Putamen (tissue), 1 donor: ENCODE measurements around the gene MSN.

Source experiments
- DNase-seq: peaks from one replicate; pipeline ENCODE4 v3.0.0-alpha.2; 2016; ENCODE audit warnings: low spot score

The MSN gene

DNA sequence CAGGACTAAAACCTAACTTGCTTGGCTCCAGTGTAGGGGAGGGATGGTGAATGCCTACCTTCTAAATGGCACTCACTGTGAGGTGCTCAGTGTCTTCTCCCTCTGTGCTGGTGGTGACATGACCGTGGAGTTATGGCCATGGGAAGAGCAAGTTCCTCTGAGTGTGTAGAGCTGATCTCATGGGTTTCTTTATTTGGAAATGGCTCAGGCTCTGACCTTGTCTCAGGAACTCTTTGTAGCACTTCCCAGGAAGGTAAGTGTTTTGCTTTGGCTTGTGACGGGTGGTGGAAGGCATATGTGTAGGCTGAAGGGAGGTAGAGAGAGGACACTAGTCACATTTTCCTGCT lies 6.4 kb downstream of the MSN start:
- DNase-seq, result no peak

GRCh38 chrX:65674204-65674893 lies 6.9 kb downstream of the MSN start:
- no peak for DNase-seq

DNA sequence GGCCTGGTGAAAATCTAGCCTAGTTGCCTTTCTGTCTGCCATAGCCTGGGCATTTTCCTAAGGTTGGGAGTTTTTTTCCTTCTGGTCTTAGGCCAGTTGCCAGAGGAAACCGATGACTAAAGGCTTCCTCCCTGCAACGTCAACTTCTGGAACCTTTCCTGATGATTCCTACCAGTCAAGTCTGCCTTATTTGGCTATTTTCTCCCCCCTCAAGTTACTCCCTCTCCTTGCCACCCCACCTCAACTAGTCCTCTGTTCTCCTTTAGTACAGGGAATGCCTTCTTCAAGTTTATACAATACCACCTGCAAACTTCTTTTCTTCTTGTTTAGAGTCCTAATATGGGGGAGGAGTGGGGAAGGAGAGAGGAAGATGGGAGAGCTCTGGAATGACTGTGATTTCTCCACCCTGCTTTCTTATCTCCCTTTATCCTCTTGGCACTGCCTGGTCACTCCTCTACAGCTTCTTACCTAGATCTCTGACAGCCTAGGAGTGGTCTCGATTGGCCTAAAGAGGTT lies 10.6 kb downstream of the MSN start:
- no peak for DNase-seq

DNA sequence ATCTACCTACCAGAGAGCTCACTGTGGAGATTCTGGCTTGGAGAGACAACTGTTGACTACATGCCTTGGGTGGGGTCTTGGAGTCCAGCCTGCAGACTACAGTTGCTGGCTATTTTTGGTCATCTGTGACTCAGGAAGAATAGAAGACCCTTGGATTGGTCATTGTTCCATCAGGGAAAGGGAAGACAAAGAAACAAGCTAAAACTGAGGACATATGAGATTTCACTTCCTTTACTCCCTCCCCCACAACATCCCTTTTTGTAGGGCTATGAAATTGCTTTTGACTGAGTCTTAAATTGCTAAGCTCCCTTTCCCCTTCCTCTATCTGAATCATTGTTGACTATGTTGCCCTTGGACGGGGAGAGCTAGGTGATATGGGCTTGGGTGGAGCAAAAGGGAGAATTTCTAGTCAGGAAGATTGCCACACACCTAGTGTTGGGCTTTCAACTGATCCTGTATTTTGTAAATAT lies 11.7 kb downstream of the MSN start:
- no peak for DNase-seq

DNA sequence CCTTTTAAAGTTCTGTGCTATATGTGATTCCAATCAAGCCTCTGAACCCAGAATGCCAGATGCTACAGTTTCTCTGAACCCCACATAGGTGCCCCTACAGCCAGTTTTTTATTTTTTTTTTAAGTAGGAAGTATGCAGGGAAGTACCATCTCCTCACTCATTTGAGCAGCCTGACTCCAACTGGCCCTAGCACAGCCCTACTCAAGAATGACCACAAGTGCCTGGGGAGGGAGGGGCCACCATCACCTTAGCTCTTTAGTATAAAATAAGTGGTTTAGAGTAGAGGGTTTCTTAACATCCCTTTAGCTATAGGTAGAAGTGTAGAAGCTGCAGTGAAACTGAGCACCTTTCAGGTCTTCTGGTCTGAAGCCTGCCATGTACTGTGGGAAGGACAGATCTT lies 14.4 kb downstream of the MSN start:
- no peak for DNase-seq

GRCh38 chrX:65685112-65685511 lies 17.7 kb downstream of the MSN start:
- DNase-seq, result no peak

DNA sequence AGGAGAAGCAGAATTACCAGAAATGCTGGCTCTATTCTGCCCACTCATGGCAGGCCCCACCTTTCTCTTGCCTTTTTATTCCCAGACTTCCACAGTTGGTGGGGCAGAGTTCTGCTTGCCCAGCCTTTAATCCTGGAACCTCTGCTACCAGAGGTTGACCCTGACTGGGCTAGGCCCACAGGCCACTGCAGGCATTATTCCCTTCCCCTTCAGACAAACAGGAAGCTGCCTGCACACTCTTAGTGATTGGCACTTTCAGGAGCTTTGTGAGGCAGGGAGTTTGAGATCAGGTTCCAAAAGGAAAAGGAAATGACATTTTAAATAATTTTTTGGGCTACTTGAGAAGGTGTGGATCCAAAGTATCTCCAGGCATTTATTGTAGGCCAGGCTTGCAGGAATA lies 18.8 kb downstream of the MSN start:
- DNase-seq, result no peak

DNA sequence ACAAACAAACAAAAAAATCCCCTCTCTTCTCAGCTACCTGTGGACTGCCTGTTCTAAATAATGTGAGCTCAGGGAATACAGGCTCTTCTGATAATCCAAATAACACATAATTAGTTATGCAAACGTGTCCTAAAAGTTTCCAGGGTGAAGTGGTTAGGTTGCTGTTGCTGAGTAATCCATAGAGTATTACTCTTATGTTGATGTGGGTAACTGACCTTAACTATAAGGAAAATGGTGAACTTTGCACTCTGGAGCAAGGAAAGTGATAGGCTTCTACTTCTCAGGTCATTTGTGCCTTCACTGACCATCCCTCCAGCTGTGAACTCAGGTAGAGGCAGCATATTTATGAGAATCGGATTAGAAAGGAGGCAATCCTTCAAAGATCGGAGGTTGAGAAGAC lies 19.9 kb downstream of the MSN start:
- no peak for DNase-seq

- no peak for DNase-seq
Observed at GRCh38 chrX:65688403-65688871, 21.0 kb downstream of the MSN start.

DNA sequence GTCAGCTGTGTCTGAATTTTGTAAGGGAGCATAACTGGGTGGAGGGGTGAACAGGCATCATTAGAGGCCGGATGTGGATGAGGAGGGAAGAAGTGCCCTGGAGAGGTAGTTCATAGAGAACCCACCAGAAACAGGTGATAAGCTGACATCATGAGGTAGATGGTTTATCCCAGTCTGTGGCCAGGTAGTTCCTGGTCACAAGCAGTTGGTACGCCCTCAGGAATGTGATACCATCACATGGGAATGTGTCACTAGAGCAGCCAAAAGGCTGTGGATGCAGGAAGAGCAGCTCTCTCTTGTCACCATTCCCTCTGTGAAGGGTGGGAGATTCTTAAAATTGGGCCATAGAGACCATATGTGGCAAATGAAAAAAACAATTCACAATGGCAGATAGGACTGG lies 21.9 kb downstream of the MSN start:
- no peak for DNase-seq

DNA sequence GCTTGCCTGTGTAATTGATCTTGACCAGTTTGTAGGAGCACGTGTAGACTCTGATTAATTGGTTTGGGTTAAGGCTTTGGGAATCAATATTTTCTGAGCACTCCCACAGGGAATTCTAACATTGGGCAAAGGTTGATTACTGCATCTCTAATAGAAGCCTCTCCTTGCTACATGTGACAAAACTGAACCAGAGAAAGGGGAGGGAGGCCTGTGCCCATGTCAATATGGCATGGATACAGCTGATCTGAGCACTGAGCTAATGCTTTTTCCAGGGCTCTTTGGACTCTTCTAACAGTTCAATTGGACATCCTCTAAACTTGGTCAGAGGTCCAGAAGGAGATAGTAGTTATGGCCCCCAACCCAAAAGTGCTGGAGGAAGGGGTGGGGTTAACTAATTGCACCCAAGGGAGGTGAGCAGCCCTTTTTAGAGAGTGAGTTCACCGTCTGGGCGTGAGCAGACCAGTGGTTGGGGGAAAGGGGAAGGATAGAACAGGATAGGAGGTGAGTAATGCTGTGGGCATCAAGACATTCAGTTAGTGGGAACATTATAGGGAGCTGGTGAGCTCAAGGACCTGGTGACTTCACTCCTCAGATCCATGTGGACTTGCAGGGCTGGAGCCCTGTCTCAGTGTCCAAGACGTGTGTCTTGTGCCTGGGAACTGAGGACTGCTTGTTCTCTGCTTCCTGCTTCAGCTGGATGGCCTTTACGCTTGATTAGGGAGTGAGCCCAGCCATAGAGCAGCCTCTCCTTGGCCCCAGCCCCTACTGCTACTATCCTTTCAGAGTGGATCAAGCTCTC lies 22.8 kb downstream of the MSN start:
- DNase-seq, result no peak

DNA sequence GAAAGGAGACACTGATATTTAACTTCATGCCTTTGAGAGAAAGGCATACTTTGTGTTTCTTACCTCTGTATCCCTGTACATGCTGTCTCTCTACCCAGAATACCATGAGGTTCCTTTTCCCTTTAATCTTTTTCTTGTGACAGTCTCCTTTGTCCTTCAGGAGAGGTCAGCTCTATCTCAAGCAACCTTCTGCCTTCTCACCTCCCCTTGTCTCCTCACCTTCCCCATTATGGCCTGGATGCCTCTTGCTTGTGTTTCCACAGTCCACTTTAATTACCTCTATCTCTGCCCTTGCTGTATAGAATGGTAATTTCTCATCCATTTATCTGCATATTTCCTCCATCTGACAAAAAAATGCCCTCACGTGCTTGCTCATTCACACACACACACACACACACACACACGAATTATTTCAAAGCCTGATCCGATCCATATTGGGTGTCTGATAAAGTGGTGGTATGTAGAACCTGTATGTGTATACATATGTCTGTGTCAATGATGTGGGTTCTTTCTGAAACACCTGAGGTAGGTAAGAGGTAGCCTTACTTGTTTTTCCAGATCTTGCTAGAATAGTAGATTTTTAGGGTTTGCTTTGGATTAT lies 28.5 kb downstream of the MSN start:
- DNase-seq, result no peak

DNA sequence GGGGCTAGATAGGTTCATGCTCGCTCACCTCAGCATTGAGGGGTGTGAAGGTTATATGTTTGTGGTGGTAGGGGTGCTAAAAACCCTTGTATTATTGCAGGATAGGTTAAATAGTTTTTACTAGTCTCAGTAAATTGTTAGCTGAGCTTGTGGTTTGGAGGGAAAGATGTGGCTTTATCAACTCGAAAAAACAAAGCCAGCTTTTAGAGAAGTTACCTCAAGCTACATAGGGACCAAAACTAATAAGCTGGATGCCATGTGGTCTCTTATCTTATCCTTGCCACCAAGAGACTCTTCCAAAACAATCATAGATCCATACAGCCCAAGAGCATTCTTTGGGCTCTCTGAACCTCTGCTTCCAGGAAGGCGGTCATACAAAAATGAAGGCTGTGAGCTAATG lies 29.2 kb downstream of the MSN start:
- DNase-seq, result no peak

DNA sequence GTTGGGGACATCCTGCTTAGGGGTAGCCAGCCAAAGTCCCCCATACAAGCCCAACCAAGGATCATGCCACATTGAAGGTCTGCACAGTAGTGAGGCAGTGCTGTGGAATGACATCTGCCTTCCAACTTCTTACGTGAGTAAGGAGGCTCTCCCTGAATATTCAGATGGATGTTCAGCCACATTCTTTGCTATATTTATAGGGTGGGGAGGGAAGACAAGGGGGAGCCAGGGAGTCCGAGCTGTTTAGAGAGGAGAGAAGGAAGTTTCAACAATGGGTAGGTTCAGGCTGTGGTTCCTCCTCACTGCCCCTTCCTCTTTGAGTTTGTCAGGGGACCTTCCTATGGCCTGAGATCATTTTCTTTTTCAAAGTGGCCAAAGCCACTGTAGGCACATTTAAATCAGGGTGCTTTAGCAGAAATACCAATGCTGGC lies 29.8 kb downstream of the MSN start:
- DNase-seq, result no peak

DNA sequence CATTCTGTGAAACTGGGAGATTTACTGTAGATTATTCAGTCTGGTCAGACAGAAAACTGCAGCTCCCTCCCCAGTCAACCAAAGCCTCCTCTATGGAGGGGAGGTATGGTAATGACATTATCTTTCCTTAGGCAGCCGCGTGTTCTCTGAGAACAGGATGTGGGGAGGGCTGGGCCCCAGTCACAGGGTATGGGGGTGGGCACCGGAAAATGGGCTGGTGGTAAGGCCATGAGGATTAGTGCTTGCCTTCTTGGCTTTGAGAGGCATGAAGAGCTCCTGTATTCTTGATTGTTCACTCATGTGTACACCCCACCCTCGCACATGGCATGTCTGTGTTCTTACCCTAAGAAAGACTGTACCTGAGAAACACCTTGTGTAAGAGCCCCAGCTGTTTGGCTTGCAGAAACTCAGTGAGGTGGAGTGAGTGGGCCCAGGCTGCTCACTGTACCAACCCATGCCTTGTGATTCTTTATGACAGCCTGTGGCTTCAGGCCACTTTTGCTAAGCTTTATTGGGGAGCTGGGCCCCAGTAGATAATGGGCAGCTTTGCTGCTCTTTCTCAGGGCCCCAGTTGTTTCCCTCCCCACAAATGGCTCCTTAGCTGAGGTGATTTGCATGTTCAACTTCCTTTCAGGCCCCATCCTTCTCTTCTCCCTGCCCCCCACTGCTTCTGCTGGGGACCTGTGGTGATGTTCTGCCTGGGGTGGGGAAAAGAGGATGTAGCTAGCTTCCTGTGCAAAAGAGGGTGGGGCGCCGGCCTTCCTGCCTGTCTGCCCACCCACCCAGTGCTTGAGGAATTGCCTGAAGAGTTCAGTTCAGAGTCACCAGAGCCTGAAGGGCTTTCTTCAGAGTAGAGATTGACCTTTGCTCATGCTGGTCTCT lies 30.7 kb downstream of the MSN start:
- DNase-seq, result no peak

DNA sequence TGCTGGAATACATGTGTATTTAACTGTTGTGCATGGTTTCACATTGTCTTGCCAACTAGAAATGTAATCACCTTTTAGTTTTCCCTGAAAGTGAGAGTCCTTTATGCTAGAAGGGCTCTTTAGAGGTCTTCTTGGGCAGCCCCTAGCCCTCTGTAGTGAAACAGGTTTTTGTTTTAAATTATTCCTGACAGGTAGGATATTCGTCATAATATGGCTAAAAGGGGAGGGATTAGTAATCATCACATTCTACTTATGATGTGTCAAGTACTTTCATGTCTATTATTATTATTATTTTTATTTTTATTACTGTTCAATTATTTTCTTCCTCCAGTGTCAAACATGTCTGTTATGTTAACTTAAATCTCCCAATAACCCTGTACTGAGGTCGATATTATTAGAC lies 35.5 kb downstream of the MSN start:
- no peak for DNase-seq

GRCh38 chrX:65705439-65705838 lies 38.0 kb downstream of the MSN start:
- no peak for DNase-seq

DNA sequence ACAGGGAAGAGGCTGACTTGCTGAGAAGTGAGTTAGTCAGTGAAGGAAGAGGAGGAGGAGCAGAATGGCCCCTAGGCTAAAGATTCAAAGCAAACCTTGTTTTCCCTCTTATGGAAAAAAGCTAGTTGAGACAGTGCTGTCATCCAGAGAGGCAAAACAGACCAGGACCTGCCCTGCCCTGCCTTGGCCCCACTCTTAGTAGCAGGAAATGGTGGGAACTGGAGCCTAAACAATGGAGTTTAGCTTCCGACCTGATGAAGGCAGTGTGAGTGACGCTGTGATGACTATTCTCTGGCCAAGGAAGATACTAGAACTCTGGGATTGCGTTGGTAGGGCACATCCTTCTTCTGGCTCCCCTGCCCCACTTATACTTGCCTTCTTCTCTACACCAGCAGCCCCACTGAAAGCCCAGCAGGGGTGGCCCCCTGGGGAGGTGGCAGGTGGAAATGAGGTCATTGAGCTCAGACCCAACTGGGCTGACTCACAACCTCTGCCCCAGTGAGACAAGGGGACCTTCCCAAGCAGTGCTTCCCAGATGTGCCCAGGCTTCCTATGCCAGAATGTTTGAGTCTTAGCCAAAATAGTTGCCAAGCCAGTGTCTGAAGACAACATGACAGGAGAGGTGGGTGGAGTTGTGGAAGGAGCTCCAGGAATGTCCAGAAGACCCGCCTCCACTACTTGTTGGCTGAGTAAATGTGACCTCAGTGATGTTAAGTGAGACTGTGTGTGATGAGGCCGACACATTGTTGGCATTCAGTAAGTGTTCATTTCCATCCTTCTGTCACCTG lies 38.8 kb downstream of the MSN start:
- no peak for DNase-seq

DNA sequence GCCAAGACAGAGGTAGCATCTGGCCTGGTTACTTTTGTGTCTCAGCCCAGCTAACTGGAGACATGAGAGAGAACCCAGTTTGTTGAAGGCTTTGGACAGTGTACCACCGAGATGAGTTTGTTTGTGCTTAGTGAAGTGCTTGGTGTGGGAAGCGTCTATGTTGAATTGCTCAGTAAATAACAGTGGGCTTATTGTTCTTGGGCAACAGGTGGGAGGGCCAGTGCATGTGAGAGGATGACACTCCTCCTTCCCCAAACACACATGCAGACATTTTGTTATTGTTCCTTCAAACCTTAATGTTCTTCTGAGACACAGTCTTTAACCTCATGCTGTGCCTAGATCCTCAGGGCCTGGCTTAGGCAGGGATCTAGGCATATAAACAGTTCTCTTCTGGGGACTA lies 39.7 kb downstream of the MSN start:
- DNase-seq, result no peak

- no peak for DNase-seq
Observed at GRCh38 chrX:65712005-65712806, 44.8 kb downstream of the MSN start.
